GM19438 (cell line): ENCODE results near the gene PPP1R1B.
"Not testable (repeated sequence)": the region's sequence is repeated elsewhere in the genome, so short reads cannot be mapped to it uniquely, and the experiment has no call there.

Experiments used
- ATAC-seq: cut with Tn5 transposase; IDR thresholded peaks from one replicate; pipeline ENCODE4 v1.9.1; 2021; ENCODE audit warnings: low read depth; ENCODE audit not compliant: unreplicated experiment

Gene PPP1R1B

DNA sequence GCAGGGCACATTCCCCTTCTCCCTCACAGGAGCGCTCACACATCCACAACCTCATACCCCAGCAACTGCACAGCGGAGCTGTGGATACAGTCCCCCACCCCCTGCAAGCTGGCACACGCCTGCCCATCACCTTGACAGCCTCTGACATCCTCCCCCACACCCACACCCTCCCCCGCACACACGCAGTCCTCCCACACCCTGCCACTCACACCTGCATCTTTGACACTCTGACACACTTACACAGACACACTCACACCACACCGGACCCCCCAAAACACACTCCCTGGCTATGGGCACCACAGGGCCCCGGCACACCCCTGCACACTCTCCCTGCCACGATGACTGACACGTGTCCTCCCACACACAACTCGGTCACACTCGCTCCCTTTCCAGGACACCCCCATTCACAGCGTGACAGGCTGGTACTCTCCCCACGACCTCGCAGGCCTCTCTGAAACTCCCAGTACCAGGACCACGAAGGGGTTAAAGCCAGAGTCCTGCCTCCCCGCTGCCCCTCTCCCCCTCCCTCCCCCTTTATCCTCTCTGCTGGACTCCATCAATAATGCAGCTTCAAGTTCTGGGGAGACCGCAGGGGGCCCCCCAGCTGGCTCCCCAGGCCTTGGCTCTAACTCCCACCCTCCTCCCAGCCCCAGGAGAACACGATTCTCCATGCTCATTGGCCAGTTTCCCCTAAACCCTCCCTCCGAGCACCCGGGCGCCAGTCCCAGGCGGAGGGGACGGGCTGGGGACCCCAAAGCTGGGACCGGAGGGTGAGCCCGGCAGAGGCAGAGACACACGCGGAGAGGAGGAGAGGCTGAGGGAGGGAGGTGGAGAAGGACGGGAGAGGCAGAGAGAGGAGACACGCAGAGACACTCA lies at the start of gene PPP1R1B:
TSS of gene PPP1R1B (plus strand) at position 782 of the 876 bp plus-strand sequence. CDS start 441 bp downstream, outside the sequence.
- no peak for ATAC-seq

DNA sequence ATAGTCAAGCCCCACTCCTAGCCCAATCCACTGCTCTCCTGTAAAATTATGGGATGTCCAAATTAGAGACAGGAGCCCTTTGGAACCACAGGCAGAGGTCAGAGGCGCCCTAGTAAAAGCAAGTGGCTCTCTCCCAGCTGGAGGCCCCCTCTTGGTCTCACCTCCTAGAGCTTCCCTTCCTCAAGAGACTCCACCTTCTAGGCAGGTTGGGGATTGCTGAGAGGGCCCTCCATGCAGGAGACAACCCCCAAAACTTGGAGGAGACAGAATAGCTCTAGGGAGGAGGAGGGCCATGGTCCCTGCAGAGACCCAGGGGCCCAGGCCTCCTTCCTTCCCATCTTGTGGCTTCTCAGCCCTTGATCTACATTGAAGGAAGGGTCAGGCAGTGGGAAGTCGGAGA lies 48.5 kb upstream of the PPP1R1B start:
- ATAC-seq: no peak

DNA sequence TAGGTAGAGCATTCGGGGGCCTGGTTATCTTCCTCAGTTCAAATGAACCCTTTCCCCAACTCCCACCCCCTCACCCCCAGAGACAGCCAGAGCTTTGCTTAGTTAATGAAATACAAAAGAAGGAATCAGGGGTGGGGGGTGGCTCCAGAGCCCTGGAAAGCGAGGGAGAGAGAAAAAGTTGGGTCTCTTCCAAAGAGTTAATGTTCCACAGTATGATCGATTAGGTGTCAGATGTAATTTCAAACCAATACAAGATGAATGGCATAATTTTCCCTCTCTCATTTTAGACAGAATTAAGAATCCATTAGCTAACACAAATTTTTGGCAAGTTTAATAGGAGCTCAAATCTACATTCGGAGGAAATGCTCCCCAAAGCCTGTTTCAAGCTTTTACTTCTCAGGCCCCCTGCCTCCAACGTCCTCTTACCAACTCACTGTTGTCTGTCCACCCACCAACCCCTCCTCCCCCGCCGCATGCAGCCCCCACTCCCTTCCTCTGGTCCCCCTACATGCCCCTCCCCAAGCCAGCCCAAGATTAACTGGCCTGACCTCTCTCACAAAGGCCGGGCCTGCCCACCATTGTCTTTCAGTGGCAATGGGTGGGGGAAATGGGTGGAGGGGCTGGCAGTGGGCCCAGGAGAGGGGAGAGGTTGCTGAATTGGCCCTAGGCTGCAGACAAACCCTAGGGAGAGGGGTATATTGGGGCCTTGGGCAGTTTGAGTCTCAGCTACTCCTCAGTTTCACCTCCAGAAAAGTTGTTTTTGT lies 47.3 kb upstream of the PPP1R1B start:
- ATAC-seq: no peak

DNA sequence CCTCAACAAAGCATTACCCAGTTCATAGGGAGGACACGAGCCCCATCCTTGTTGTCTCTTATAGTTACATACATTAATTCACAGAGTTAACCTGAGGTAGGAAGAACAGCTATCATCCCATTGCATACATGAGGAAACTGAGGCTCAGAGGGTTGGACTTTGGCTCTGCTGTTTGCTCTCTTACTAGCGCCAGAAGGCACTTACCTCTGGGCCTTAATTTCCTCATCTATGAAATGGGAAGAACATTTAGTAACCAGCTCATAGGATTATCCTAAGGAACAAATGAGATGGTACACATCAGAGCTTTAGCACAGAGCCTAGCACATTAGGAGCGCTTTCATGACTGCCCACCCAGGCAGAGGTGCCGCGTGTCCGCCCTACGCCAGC lies 46.7 kb upstream of the PPP1R1B start:
- ATAC-seq: no peak

DNA sequence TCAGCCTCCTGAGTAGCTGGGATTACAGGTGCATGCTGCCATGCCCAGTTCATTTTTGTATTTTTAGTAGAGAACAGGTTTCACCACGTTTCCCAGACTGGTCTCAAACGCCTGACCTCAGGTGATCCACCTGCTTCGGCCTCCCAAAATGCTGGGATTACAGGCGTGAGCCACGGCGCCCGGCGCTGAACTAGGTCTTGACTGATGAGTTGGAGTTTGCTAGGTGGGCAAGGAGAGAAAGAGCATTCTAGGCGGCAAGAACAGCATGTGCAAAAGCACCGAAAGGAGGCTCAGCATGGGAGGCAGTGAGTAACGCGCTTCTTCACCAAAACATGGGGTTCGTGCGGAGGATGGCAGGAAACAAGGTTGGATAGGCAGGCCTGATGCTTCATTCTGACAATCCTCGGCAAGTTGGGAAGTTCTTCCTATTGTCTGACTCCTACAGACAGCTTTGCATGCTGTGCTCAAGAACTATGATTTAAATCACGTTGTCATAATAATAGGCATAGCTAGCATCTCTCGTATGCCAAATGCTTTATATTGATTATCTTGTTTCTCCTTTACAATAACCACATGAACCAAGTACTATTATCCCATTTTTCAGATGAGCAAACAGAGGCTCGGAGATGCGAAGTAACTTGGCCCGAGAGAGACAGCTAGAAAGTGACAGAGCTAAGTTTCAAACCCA lies 45.5 kb upstream of the PPP1R1B start:
- no peak for ATAC-seq

DNA sequence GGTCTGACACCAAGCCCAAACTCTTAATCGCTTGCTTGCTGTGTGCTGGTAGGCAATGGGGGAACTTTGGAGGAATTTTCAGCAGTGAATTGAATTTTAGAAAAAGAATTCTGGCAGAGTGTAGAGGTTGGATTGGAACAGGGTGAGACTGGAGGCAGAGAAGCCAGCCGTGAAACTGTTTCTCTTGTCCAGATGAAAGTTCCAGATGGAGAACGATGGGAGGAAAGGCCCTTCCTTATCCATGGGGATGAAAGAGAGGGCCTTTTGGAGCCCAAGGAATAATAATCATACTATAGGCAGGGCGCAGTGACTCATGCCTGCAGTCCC lies 45.0 kb upstream of the PPP1R1B start:
- ATAC-seq: no peak

DNA sequence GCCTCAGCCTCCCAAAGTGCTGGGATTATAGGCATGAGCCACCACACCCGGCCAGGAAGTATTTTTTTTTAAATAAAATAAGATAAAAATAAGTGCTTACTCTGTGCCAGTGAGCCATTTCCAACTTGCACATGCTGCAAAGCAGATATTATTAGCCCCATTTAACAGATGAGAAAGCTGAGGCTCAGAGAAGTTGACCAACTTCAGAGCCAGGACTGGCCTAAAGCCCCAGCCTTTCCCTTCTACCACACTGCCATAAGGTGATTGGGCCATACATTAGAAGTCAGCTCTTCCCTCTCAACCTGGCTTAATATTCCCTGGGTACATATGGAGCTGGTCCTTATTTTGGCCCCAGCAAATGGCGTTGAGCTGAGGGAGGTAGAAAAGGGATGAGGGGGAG lies 44.1 kb upstream of the PPP1R1B start:
- ATAC-seq: no peak

DNA sequence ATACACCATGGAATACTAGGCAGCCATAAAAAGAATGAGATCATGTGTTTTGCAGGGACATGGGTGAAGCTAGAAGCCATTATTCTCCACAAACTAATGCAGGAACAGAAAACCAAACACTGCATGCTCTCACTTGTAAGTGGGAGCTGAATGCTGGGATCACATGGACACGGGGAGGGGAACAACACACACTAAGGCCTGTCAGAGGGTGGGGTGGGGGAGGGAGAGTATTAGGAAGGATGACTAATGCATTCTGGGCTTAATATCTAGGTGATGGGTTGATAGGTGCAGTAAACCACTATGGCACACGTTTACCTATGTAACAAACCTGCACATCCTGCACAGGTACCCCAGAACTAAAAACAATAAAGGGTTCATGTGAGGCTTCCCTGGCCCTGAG lies 36.6 kb upstream of the PPP1R1B start:
- not testable (repeated sequence) for ATAC-seq

DNA sequence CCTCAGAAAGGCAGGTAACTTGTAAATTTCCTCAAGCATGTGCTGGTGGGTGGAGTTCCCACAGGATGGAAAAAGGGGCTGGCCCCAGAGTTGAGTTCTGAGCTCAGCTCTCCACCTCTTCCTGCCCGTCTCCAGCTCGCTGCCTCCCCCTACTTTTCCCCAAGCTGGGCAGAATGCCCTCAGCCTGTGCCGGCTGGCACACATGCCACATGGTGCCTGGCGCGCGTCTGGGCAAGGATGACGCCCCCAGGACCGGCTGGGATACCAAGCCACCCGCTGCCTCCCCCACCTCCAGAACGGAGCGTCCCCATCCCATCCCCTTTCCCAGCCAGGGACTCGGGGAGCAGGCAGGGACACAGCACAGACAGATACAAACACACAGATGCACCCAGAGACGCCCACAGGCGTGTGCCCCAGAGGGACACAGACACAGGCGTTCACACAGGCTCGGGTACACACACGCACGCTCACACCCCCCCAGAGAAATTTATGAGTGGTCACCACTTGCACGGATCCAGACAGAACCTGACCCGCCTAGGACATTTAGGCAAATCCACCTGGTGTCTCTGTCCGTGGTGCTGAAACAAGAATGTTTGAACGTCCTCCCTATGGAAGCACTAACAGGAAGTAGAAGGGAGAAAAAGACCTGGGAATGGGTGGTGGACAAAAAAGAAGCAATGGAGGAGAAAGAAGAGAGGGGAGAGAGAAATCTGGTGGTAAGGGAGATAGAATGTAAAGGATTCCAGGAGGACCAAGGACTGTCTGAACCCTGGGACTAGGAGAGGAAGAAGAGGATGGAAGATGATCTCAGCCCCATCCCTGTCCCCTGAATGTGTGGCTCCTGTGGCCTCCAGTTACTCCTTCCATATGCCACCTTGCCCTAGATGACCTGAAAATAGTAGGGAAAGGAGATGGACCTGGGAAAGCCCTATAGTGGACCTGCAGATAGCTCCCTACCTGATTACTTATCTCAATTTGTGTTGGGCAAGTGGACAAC lies 34.5 kb upstream of the PPP1R1B start:
- no peak for ATAC-seq

DNA sequence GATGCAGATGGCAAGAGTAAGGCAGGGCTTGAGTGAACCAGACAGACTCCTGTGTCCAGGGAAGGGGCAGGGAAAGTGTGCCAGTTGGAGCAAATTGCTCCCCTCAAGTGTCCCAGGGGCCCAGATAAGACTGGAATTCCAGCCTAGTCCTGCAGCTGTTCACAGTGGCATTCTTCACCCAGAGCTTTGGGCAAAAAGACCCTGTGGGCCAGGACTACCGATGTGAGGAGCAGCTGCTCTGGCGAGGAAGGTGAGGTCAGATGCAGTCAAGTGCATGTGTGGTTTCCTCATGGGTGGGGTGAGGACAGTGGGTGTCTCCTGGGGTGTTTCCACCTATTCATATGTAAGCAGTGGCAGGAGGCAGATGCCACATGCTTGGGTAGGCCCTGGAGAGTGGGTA lies 33.4 kb upstream of the PPP1R1B start:
- ATAC-seq: no peak

DNA sequence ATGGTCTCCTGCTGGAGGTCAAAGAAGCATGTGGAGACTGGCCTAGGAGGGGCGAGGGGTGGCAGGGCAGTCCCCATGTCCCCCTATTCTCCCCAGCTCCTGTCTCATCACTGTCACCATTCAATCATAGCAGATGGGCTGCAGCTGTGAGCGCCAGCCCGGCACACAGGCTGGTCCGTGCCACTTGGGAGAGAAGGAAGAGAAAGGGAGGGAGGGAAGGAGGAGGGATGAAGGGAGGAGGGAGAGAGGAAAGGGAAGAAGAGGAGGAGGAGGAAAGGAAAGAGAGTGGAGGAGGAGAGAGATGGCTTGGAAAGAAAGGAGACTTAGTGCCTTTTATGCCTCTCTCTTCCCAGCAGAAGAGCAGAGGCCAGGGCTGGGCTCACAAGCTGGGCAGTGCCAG lies 31.5 kb upstream of the PPP1R1B start:
- no peak for ATAC-seq

DNA sequence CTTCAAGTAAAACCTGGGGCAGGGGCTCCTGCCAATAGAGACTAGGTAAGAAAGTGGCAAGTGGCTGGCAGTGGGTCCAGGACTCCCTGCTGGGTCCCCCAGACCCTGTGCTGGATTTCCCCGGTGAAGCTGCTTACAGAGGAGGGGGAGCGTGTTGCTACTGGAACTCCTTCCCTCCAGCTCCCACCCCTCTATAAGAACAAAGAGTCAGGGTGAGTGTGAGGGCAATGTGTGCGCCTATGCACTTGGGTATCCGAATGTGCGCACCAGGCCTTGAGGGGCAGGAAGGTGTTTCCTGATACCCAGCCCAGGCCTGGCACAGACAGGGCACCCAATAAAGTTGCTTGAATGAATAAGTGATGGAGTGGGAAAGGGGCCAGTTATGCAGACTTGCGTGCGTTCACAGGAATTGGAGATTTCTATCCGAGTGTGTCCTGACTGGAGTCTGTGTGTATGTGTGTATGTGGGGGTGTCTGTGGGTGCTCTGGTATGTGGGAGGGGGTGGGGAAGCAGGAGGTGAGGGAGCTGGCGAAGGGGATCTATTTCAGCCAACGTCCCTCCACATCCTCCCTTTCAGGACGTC lies 30.7 kb upstream of the PPP1R1B start:
- no peak for ATAC-seq

DNA sequence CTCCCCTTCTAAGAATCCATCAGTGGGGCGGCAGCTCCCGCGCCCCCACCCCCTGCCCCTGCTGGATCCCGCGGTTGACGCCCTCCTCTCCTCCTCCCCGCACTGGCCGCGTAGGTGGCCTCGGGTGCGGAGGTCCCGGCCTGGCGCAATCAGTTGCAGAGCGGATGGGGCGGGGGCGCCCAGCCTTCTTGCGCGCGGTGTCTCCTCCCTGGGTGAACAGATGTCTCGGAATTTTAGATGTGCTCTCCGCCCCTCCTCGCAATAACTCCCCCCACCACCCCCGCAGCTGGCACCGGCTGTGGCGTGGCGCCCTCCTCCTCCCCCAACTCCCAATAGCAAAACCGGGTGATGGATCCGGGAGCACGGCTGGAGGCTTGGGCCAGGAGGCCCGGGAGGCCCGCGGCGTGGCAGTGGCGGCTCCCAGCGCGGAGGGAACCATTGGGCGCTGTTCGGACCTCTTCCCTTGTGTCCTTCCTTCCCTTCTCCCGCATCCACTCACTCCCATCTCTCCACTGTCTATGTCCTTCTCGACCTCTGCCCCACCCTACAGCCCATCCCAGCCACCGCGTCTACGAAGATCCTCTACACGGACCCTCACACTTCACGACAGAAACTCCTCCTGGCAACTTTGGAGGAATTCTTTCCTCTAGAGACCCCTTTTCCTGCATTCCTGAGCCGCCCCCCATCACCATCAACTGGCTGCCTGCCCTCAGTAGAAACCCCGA lies 30.0 kb upstream of the PPP1R1B start:
- no peak for ATAC-seq

DNA sequence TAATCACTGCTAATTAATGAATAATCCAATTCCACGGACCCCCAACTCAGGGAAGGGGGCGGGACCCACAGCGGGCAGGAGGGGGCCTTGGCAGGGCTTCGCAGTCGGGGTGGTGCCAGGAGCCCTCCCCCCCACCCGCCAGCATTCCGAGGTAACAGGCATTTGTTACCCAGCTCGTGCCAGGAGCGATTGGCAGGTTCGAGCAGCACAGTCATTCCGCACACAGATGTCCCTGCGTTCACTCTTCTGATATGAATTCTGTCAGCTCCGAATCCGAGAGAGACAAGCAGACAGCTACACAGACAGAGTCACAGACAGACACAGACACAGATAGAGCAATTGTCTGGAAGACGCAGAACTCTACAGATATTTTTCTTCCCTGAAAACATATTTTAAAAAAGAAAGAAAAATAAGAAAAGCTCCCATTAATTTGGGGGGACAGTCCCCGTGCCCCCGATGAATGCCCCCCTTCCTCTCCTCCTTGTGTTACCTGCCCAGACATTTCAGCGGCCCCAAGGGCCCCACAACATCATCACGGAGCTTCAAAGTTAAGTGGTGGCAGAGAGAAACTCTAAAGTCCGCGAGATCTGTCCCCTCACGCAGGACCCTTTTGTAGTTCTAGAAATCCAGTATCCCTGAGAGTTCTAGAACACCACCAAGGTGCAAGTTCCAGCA lies 29.2 kb upstream of the PPP1R1B start:
- no peak for ATAC-seq

DNA sequence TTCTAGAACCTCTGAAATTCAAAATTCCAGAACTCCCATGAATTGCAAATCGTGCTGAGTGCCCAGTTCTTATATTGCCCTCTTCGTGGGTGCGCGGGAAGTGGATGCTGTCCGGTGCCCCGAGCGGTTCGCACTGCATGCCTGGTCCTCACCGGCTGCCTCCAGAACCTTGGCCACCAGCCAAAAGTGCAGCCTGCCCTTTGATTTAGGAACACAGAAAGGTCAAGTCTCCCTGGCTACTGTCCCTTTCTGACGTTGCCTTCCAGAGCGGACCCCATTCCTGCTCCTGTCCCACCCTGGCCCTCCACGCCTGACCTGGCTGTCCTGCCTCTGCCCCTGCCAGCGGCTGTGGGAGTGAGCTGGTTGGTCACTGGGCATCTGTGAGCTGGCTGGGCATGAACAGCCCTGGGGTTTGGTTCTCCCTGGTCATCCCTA lies 28.7 kb upstream of the PPP1R1B start:
- ATAC-seq: no peak

DNA sequence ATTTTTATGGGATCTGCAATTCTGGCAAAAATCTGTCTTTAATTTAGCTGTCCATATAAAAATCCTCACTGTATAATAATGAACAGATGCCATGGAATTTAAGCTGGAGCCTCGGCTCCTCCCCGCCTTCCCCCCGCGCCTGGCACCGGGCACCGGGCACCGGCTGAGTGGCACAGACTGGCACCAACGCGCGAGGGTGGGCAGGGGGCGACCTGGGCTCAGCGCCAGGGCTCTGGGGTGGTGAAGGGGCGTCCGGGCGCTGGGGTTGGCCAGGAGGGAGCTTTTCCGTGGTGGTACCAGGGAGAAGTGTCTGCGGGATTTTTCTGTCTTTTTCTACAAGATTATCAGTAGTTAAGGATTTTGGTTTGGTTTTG lies 28.1 kb upstream of the PPP1R1B start:
- ATAC-seq: no peak

DNA sequence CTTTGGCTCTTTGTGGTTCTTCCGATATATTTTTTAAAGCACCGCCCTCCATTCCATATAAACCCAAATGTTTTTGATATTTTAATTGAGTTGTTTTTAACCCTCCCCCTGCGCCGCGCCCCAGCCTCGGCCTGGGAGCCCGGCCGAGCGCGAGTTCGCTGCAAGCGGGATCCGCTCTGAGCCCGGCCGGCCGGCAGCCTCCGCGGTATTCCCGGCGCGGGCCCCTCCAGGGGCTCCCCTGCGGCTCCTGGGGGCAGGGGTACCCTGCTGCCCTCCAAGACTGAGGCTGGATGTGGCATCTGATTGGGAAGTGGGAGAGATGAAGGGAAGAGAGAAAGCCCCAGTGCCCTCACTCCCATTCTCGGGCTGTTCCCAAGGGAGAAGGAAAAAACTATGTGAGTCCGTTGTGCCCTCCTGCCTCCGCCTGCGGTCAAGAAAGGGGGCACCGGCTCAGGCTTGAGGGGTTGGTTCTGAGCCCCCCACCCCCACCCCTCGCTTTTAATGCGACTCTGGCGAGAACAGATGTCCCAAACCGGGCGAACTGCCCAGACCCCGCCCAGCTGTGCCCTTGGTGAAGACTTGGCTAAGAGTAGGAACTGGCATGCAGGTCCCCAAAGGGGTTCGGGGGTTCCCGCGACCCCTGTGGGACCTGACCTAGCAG lies 27.6 kb upstream of the PPP1R1B start:
- no peak for ATAC-seq

DNA sequence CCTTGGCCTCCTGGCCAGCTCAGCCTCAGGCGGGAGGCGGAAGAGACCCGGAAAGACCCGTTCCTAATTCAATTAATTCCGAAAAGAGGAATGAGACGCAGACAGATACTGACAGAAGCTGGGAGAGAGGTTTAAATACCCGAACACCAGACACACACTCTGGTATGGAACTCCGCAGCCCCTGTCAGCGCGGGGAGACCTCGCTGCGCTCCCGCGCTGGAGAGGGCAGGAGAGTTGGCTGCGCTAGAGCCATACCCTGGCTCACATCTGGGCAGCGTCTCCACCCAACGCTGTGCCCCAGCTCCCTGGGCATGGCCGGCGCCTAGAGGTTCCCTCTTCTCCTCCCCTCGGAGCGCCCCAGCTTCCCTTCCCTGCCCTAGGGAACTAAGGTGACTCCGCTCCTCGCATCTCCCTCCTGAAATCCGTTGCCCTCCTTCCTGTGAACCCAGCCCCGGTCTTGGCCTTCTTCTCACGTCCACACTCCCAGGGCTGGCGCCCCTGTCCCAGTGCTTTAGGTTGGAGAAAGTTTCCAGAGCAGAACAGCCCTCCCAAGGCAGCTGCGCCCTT lies 27.0 kb upstream of the PPP1R1B start:
- ATAC-seq: no peak
